Naive B cell (primary cell): Measurements from ENCODE around the gene ISLR2. TPM values are rescaled to one million over a fixed set of nuclear protein-coding genes. Genes with fewer than 3 reads are reported as not detected.
A peak's percentile ranks its signal among the peaks of the same experiment; 100 is the strongest.
"Not testable (repeated sequence)": the region's sequence is repeated elsewhere in the genome, so short reads cannot be mapped to it uniquely, and the experiment has no call there.

Source experiments
- ATAC-seq, 2 donors: fragments of 150-1000 bp; cut with Tn5 transposase; 2 replicates each; pipeline ENCODE4 v1.10.0; 2021; ENCODE audit warnings: low read depth in 2 of 2, mild to moderate bottlenecking in 2 of 2, moderate library complexity in 2 of 2
- DNase-seq: peaks from one replicate; pipeline ENCODE4 v3.0.0; 2022
- H3K27ac Mint-ChIP-seq, 6 donors: one replicate each; pipeline ENCODE4 v1.8.0; 2020 to 2022; ENCODE audit warnings: mild to moderate bottlenecking in 6 of 6, mixed read lengths in 6 of 6, moderate library complexity in 5 of 6, inconsistent platforms in 2 of 6
- H3K27me3 Mint-ChIP-seq, 3 donors: one replicate each; pipeline ENCODE4 v1.8.0; 2021 to 2022; ENCODE audit warnings: mixed read lengths in 3 of 3, mild to moderate bottlenecking in 1 of 3
- H3K36me3 Mint-ChIP-seq, 2 donors: one replicate each; pipeline ENCODE4 v1.8.0; 2020 to 2022; ENCODE audit warnings: mixed read lengths in 2 of 2, inconsistent platforms in 1 of 2, mild to moderate bottlenecking in 1 of 2
- H3K4me1 Mint-ChIP-seq, 3 donors: one replicate each; pipeline ENCODE4 v1.8.0; 2020 to 2022; ENCODE audit warnings: mixed read lengths in 3 of 3, inconsistent platforms in 1 of 3, mild to moderate bottlenecking in 1 of 3, moderate library complexity in 1 of 3
- H3K4me3 Mint-ChIP-seq, 8 donors: one replicate each; pipeline ENCODE4 v1.8.0; 2020 to 2022; ENCODE audit warnings: mild to moderate bottlenecking in 8 of 8, mixed read lengths in 8 of 8, moderate library complexity in 8 of 8, inconsistent platforms in 2 of 8
- H3K9me3 Mint-ChIP-seq, 7 donors: one replicate each; pipeline ENCODE4 v1.8.0; 2020 to 2022; ENCODE audit warnings: mixed read lengths in 7 of 7, mild to moderate bottlenecking in 5 of 7, inconsistent platforms in 2 of 7, moderate library complexity in 1 of 7
- polyA plus RNA-seq, 6 donors: library from polyadenylated mRNA; unstranded; fragments of 300-500 nt; fragmentation: Illumina TruSeq; gene quantifications; one replicate each; pipeline ENCODE4 v1.2.3, GENCODE V29; 2021; ENCODE audit warnings: low read depth in 6 of 6

The ISLR2 gene, protein sequence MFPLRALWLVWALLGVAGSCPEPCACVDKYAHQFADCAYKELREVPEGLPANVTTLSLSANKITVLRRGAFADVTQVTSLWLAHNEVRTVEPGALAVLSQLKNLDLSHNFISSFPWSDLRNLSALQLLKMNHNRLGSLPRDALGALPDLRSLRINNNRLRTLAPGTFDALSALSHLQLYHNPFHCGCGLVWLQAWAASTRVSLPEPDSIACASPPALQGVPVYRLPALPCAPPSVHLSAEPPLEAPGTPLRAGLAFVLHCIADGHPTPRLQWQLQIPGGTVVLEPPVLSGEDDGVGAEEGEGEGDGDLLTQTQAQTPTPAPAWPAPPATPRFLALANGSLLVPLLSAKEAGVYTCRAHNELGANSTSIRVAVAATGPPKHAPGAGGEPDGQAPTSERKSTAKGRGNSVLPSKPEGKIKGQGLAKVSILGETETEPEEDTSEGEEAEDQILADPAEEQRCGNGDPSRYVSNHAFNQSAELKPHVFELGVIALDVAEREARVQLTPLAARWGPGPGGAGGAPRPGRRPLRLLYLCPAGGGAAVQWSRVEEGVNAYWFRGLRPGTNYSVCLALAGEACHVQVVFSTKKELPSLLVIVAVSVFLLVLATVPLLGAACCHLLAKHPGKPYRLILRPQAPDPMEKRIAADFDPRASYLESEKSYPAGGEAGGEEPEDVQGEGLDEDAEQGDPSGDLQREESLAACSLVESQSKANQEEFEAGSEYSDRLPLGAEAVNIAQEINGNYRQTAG
- polyA plus RNA-seq: not detected

DNA sequence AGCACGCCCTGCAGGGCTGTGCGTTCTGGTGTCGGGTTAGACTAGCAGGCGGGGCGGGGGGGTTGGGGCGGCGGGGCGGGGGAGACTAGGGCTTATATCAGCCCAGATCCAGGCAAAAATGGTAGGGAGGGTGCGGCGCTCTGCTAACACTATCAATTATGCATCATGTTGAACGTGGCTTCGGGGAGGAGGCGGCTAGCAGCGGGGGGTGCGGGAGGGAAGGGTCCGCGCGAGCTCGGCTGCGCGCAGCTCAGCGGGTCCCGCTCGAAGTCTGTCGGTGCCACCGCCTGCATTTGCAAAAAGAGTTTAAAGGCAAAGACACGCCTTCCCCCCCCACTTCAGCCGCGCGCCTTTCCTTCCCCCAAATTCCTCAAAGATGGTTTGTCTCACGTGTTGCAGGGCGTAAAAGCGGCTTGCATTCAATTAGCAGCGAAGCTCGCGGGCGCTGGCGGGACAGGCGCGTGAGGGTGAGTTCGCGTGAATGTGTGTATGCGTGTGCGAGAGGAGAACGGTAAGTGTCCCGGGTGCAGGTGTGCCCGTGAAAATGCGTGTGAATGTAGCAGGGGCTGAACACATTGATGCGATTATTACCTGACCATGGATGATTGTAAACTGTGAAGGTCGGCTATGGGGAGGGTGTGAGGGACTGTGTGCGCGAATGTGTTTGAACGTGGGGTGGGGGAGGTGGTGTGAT is at the start of gene ISLR2:
Gene ISLR2 (plus strand): TSS at position 432 of the 694 bp plus-strand sequence. CDS start 2,169 bp downstream, outside the sequence.
- H3K27me3 Mint-ChIP-seq: peaks cover 57 to 81% (median 69%) of the 10 kb centered on the region in 3 donors
- peaks cover 0 to 12% (median 7%) of the 10 kb centered on the region in 7 donors for H3K9me3 Mint-ChIP-seq
- peaks cover 45 to 69% (median 63%) of the 10 kb centered on the region in 3 donors for H3K4me1 Mint-ChIP-seq
- H3K36me3 Mint-ChIP-seq: peaks cover 0 to 7% of the 10 kb centered on the region in 2 donors
- no peak for ATAC-seq
- H3K4me3 Mint-ChIP-seq: peak within 1 kb of the TSS; percentile 60 to 89 (median 79)
- DNase-seq: no peak
- H3K27ac Mint-ChIP-seq: peak within 1 kb of the TSS in 4 of 6 donors; percentile 82 to 99 (median 94)

DNA sequence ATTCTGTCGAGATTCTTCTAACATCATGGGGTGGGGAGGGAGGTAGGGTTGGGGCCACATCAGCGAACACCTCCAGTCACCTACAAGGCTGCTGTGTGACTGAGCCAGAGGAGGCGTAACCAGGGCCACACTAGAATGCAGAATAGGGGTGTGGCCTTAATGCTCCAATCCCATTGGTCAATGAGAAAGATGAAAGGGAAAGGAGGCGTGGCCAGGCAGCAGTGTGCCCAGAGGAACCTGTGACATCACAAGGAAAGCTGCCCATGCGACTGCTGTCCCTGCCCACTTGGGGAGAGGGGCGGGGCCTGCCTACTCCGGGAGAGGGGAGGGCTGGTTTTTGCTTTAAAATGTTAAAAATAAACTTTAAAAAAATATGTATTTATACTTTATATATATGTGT is 47.9 kb upstream of the ISLR2 start, which contains the start of gene GOLGA6A:
Gene GOLGA6A (minus strand): TSS at position 101 of the 400 bp plus-strand sequence. CDS start 41 bp downstream, at position 60.
- not testable (repeated sequence) for H3K27ac Mint-ChIP-seq, H3K36me3 Mint-ChIP-seq, H3K4me1 Mint-ChIP-seq, H3K4me3 Mint-ChIP-seq, ATAC-seq, DNase-seq, H3K9me3 Mint-ChIP-seq, H3K27me3 Mint-ChIP-seq

DNA sequence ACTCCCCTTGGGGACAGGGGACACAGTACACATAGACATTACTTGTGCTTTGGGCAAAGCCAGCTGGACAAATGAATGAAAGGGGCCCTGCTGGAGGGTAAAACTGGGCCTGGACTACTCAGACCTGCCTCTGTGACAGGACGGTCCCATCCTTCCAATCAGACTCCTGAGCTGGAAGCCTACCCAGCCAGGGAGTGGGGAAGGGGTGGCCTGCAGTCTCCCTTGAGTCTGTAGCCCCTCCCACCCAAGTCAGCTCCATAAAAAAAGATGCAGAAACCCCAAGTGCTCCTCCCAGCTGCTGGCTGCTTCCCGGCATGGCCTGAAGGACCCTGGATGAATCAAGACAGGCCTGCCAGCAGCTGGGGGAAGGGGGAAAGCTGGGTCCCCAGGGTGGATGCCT is 35.8 kb upstream of the ISLR2 start:
- DNase-seq, H3K27me3 Mint-ChIP-seq, H3K4me1 Mint-ChIP-seq, ATAC-seq, H3K4me3 Mint-ChIP-seq, H3K9me3 Mint-ChIP-seq, H3K27ac Mint-ChIP-seq, H3K36me3 Mint-ChIP-seq: not testable (repeated sequence)

DNA sequence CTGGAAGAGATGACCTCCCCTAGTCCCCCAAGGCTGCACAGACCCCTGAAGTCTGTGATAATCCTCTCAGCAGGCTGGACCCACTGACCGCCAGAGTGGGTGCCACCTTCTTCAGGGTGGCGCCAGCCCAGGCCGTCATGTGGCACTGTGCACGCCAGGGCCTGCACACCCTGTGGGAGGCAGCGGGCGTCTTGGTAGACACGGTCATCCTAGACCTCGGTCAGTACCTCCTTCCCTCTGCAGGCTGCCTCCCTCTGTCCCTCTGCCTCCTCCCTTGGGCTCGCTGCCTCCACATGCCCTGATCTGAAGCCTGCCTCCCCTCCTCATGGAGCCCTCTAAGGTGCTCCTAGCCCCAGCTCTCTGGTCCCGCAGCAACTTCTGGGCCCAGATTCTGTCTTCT is 34.8 kb upstream of the ISLR2 start:
- H3K4me3 Mint-ChIP-seq, H3K9me3 Mint-ChIP-seq, H3K4me1 Mint-ChIP-seq, H3K27me3 Mint-ChIP-seq, H3K27ac Mint-ChIP-seq, ATAC-seq, DNase-seq, H3K36me3 Mint-ChIP-seq: not testable (repeated sequence)

DNA sequence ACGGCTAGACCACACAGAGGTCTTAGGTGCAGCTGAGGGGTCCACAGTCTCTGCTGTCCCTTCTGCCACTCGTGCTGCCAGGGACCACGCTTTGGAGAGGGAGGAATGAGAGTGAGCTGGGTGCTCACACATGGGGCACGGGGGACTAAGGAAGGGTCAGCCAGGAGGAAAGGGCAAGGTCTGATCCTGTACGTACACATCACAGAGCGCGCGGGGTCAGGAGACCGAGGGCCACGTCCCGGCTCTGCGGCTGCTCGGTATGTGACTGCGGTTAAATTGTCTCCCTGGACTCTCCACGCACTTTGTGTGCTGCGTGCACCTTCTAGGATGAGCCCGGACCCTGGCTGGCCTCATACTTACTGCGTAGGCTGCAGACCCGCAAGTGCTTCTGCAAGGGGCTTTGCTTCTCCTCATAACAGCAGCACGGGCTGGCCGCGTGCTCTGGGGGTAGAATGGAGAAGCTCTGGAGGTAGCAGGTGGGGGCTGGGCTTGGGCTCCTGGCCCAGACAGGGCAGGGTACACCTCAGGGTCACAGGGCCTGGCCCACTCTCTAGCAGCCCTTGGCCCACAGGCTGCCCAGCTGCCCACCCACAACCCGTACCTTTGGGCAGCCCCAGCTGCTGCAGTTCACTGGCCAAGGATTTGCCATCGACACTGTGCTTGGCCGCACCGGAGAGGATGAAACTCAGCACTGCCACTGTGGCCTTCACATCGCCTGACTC is 33.5 kb upstream of the ISLR2 start:
- not testable (repeated sequence) for H3K27ac Mint-ChIP-seq, DNase-seq, ATAC-seq, H3K27me3 Mint-ChIP-seq, H3K9me3 Mint-ChIP-seq, H3K4me1 Mint-ChIP-seq, H3K4me3 Mint-ChIP-seq, H3K36me3 Mint-ChIP-seq

DNA sequence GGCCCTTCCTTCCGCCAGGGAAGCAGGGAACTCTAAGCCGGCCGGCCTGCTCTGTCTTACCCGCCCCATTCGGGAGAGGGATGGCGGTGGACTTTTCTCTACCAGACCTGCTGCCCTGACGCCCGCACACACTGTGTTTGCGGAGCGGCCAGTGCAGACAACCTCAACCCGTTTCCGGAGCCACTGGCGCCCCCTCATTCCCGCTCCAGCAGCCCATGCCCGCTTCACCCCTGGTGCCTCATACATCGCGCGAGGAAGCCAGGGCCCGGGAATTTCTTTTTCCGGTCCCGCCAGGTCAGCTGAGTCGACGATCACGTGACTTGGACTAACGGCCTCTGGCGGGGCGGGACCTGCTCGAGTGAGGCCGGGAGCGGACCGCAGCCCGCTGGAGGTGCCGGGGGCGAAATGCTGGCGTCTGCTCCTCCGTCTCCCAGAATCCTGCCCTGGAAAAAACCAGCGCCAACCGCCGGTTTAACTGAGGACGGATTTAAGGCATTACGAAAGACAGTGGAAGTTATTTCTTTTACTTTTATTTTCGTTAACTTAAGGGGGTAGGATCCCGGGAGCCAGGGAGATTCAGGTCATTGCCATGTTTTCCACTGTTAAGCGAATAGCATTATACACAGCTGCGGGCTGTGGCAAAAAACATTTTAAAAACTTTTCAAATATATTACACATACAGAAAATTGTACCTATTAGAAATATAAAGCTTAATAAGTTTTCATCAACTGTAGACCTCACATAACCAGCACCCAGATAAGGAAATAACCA is 30.2 kb upstream of the ISLR2 start:
- H3K36me3 Mint-ChIP-seq, H3K27me3 Mint-ChIP-seq, H3K4me1 Mint-ChIP-seq, H3K9me3 Mint-ChIP-seq: not testable (repeated sequence)
- Mint-ChIP-seq H3K27ac (peak overlapping the region; percentile 64 to 91 (median 74)), H3K4me3 (peak overlapping the region; percentile 81 to 95 (median 90))
- DNase-seq (peak; percentile 52), ATAC-seq (peak; percentile 76 to 77)

DNA sequence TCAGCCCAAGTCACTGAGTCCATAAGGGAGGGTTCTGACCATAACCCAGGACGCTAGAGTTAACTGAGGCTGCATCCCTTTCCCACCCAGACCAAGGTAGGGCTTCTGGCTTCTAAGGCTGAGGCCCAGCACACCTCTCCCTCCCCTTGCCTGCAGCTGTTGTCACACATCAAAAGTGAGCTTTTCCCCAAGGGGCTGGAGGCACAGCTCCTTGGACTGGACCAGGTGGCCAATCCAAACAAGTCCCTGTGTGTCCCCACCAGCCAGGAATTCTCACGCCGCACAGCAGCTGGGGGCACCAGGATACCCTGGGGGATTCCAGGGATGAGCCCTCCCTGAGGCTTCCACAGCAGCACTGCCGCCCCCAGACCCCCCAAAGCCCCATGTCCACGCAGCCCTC is 22.3 kb upstream of the ISLR2 start:
- ATAC-seq: no peak
- H3K36me3 Mint-ChIP-seq: no peaks in the 10 kb centered on the region

DNA sequence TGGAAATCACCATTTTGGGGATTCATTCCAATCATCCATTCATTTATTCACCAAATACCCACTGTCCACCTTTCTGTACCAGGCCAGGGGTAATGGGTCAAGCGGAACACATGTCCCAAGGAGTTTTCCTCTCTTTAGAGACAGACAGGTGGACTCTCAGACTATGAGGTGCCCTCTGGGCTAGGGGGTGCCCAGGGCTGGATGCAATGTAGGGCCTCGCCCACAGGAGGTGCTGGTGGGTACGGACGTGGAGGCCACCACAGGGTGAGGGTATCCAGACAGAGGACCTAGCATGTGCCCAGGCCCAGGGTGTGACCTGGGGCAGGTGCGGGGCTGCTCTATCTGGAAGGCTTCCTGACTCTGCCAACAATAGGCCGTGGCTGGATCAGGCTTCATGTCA is 21.8 kb upstream of the ISLR2 start:
- not testable (repeated sequence) for ATAC-seq, H3K27ac Mint-ChIP-seq, H3K9me3 Mint-ChIP-seq, H3K36me3 Mint-ChIP-seq, H3K4me3 Mint-ChIP-seq, DNase-seq, H3K4me1 Mint-ChIP-seq
- peaks cover 4 to 14% (median 8%) of the 10 kb centered on the region in 3 donors for H3K27me3 Mint-ChIP-seq

More for the DNA sequence above, 22.3 kb upstream of the ISLR2 start:
- Mint-ChIP-seq H3K4me3 (no peak overlapping the region), H3K9me3 (no peaks in the 10 kb centered on the region), H3K27ac (no peak overlapping the region), H3K4me1 (peaks cover 0 to 5% (median 0%) of the 10 kb centered on the region in 3 donors), H3K27me3 (peaks cover 4 to 10% (median 8%) of the 10 kb centered on the region in 3 donors)
- no peak for DNase-seq

DNA sequence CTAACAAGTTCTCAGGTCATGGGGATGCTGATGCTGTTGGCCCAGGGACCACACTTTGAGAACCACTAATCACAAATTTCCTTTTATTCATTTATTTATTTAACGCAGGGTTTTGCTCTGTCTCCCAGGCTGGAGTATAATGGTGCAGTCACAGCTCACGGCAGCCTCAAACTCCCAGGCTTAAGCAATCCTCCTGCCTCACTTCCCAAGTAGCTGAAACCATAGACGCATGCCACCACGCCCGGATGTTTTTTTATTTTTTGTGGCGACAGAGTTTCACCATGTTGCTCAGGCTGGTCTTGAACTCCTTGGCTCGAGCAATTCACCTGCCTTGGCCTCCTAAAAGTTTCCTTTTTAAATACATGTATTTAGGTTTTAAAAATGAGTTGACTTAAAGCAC is 20.7 kb upstream of the ISLR2 start:
- H3K9me3 Mint-ChIP-seq: no peaks in the 10 kb centered on the region
- ATAC-seq (no peak), DNase-seq (no peak)
- H3K27ac Mint-ChIP-seq: no peak overlapping the region
- H3K27me3 Mint-ChIP-seq: peaks cover 8 to 14% (median 12%) of the 10 kb centered on the region in 3 donors
- peaks cover 0 to 5% (median 0%) of the 10 kb centered on the region in 3 donors for H3K4me1 Mint-ChIP-seq
- no peaks in the 10 kb centered on the region for H3K36me3 Mint-ChIP-seq
- no peak overlapping the region for H3K4me3 Mint-ChIP-seq

DNA sequence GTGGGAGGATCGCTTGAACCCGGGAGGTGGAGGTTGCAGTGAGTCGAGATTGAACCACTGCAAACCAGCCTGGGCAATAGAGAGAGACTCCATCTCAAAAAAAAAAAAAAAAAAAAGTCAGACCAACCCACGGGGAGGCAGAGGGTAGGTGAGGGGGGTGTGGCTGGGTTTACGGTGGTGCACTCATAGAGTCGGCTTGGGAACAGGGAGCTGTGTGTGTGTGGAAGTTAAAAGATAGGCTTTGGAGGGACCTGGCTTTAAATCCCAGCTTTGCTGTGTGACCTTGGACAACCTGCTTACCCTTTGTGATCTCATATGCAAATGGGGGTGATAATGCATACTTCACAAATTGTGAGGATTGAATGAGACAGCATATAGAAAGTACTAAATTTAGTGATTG is 10.0 kb upstream of the ISLR2 start:
- peak overlapping the region in 2 of 6 donors; percentile 47 to 76 for H3K27ac Mint-ChIP-seq
- no peaks in the 10 kb centered on the region for H3K36me3 Mint-ChIP-seq
- peaks cover 4 to 12% (median 7%) of the 10 kb centered on the region in 7 donors for H3K9me3 Mint-ChIP-seq
- DNase-seq (no peak), ATAC-seq (no peak)
- H3K27me3 Mint-ChIP-seq: peaks cover 0 to 7% (median 0%) of the 10 kb centered on the region in 3 donors
- no peak overlapping the region for H3K4me3 Mint-ChIP-seq
- peaks cover 39 to 53% (median 39%) of the 10 kb centered on the region in 3 donors for H3K4me1 Mint-ChIP-seq

DNA sequence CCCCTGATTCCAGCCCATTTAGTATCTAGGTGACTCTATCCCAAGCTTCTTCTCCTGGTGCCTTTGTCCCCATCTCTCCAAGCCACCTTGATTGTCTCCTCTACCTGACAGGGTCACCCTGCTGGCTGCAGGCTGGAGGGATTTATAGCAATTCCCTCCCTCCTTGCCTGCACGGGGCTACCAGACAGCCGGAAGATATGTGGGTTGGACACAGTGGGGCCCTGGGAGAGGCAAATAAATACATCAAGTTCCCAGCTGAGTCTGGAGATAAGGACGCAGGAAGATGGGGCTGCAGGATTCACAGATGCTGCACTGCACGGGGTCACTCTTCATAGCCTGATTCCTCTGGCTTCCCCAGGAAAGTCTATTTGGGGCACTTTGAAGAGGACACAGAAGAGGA is 9.3 kb upstream of the ISLR2 start:
- H3K27ac Mint-ChIP-seq: peak overlapping the region in 3 of 6 donors; percentile 24 to 70 (median 42)
- H3K27me3 Mint-ChIP-seq: peaks cover 0 to 7% (median 0%) of the 10 kb centered on the region in 3 donors
- peaks cover 39 to 55% (median 39%) of the 10 kb centered on the region in 3 donors for H3K4me1 Mint-ChIP-seq
- H3K4me3 Mint-ChIP-seq: peak overlapping the region in 3 of 8 donors; percentile 43 to 73 (median 47)
- no peak for ATAC-seq
- no peaks in the 10 kb centered on the region for H3K36me3 Mint-ChIP-seq
- H3K9me3 Mint-ChIP-seq: peaks cover 4 to 12% (median 7%) of the 10 kb centered on the region in 7 donors
- no peak for DNase-seq

DNA sequence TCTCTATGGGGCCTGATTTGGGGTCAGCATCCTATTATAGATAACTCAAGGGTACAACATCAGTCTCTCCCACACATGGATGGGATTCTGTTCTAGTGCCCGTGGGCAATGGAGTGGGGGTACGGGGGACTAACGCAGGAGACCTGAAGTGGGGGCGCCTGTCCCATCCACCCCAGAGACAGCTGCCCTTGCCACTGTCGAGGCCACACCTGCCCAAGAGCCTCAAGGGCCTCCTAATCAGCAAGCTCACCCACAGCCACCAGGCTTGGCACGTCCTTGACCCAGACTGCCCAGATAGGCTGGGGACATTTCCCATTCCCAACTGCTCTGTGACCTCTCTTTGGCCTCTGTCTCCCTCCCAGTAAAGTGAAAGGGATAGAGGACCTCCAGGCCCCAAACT is 8.5 kb upstream of the ISLR2 start:
- peak overlapping the region in 2 of 6 donors; percentile 65 to 92 for H3K27ac Mint-ChIP-seq
- no peaks in the 10 kb centered on the region for H3K36me3 Mint-ChIP-seq
- H3K4me1 Mint-ChIP-seq: peaks cover 39 to 58% (median 39%) of the 10 kb centered on the region in 3 donors
- H3K4me3 Mint-ChIP-seq: peak overlapping the region in 4 of 8 donors; percentile 17 to 88 (median 80)
- no peak for DNase-seq
- H3K27me3 Mint-ChIP-seq: peaks cover 0 to 12% (median 3%) of the 10 kb centered on the region in 3 donors
- ATAC-seq: no peak
- peaks cover 4 to 12% (median 7%) of the 10 kb centered on the region in 7 donors for H3K9me3 Mint-ChIP-seq
